Activated CD8-positive, alpha-beta memory T cell treated with anti-CD3 and anti-CD28 coated beads, Interleukin-2, amount 50 U/mL, for 1 hour (primary cell): ENCODE results near the gene IKBKE.

ENCODE experiments used
- DNase-seq: peaks from one replicate; pipeline ENCODE4 v3.0.0-alpha.2; 2020; ENCODE audit errors: extremely low read depth

The IKBKE gene

DNA sequence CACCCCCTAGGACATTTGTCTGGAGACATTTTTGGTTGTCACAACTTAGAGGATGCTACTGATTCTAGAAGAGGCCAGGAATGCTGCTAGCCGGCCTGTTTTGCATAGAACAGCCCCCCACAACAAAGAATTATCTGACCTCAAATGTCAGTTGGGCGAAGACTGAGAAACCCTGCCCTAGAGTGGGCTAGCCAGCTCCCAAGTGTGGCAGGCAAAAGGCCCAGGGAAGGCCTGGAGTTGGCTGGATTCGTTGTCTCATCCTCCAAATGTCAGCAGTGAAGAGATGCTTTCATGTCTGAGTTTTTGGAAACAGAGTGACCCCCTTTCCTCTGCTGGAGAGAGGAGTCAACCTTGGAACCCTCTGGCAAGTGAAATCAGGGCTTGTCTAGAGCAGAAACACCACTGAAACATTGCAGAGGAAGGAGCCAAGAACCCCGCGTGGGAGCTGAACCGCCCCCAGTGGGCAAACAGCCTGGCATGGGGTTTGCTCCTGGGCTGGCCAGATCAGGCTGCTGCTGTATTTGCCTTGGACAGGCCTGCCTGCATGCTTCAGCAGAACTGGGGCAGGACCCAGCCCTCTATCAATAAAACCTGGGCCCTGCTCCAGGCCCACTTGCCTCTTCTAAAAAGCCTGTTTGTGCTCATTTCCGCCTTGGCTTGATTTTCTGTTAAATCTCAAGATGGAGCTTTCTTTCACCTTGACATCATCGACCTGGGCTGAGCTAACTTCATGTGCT, 69.9 kb downstream of the IKBKE start:
- DNase-seq, result no peak

DNA sequence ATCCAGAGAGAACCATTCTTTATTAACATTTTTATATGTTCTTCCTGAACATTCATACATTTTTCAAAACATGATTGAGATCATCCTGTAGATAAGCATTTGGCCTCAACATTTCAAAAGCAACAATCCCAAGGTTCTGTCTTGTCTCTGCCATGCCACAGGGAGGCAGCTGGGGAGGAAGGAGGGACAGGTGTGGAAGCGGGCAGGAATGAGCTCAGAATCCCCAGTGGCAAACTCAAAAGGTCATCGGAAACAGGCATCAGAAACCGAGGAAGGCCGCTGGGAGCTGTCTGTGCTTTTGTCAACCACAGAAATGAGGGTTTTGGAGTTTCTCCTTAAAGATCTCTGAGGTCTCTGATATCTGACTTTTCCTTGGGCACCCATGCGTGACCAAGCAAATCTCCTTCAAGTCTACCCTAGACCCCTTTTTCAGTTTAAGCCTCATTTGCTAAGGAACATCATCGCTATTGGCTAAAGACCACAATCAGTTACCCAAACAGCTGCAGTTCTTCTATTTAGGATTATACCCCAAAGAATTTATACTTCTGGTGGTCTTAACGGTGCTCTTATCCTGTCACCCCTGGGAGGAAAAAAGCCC, 71.1 kb downstream of the IKBKE start:
- no peak for DNase-seq

DNA sequence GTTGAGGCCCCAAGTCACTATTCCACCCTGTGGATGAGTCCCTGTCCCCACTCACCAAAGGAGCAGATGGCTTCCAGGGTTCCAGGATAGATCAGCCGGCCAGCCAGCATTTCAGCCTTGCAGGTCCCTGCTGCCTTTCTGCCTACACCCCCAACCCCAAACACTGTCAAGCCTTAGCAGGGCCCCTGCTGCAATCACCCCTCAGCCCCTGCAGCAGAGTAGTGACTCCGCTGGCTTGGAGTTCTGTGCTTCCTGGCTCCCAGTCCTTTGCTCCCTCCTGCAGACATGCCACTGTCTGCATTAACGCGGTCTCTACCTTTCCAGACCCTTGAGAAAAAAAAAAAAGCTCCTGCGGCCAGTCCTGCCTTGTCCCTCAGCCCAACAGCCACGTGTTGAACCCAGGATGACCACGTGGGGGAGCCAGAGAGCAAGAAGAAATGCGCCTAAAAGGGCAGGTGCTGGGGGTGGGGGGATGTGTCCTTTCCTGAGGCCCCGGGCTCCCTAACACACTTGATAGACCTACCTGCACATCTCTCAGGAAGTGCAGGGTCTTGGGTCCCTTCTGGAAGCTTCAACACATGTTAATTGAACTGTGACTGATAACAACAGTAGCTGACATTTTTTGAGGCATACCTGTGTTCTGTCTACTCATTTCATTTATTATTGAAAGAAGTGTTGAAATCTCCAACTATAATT, 74.4 kb downstream of the IKBKE start:
- no peak for DNase-seq

DNA sequence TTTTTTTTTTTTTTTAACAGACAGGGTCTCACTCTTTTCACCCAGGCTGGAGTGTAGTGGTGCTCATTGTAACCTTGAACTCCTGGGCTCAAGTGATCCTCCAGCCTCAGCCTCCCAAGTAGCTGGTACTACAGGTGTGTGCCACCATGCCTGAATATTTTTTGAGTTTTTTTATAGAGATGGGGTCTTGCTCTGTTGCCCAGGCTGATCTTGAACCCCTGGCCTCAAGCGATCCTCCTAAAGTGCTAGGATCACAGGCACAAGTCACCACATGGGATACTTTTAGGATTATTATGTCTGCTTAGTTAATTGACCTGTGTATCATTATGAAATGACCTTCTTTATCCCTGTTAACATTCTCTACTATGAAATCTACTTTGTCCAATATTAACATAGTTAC, 75.1 kb downstream of the IKBKE start:
- no peak for DNase-seq
